HCT116 (cell line): Measurements from ENCODE around the gene CCDC8. TPM values are rescaled to one million over a fixed set of nuclear protein-coding genes. Genes with fewer than 3 reads are reported as not detected.

Experiments used
- ATAC-seq: fragments of 200-7000 bp; cut with Tn5 transposase; 2 replicates; pipeline ENCODE4 v1.9.1; 2020; ENCODE audit warnings: mild to moderate bottlenecking, moderate library complexity
- BruUV-seq: library from RNA; stranded (reverse); fragments of 400-500 nt; replicated peaks from 2 replicates; lab custom pipeline; 2021; lab: Mats Ljungman, UMichigan
- CTCF ChIA-PET: fragments of 300-600 bp; sonication (Branson Sonifier 250); formaldehyde crosslinking; loops from one replicate; lab custom pipeline; 2021; ENCODE audit warnings: antibody characterized with exemption; lab: Charles Lee
- POLR2A ChIA-PET: fragments of 300-600, 350-600 bp; sonication (Branson Sonifier 250); formaldehyde crosslinking; loops from one replicate; lab custom pipeline; 2021; ENCODE audit warnings: antibody characterized with exemption; lab: Charles Lee
- RAD21 ChIA-PET, 2 experiments: fragments of 300-600 bp; sonication (Branson Sonifier 250); formaldehyde crosslinking; loops; one replicate each; lab custom pipeline; 2023; ENCODE audit warnings: low total read pairs in 2 of 2; ENCODE audit not compliant: uncharacterized antibody in 2 of 2, unreplicated experiment in 2 of 2, low non-redundant PET in 1 of 2; lab: Charles Lee
- DNase-seq: peaks from one replicate; pipeline ENCODE4 v3.0.0-alpha.2; 2010; ENCODE audit warnings: low read depth, low spot score
- H2AFZ ChIP-seq: fragments of 200-600 bp; shearing (Covaris generic), sonication (generic); 2 replicates; pipeline ENCODE4 v1.6.1; 2017; ENCODE audit warnings: low read depth, mixed run types, mixed read lengths, antibody characterized with exemption, low read length; ENCODE audit not compliant: poor library complexity, severe bottlenecking
- H3K27ac ChIP-seq: 2 replicates; pipeline ENCODE4 v1.5.1; 2012; ENCODE audit warnings: low read depth, low read length
- H3K27me3 ChIP-seq: fragments of 200-600 bp; sonication (generic); 2 replicates; pipeline ENCODE4 v1.6.1; 2016; ENCODE audit warnings: mixed run types, low read length, mixed read lengths; ENCODE audit not compliant: insufficient read depth
- H3K36me3 ChIP-seq, 2 experiments: fragments of 200-500 bp in 1 of 2; fragments of 200-600 bp in 1 of 2; sonication (Bioruptor generic) in 1 of 2; sonication (generic) in 1 of 2; 2 replicates each; pipeline versions ENCODE4 v1.5.1 to v1.6.1; 2014 to 2016; ENCODE audit warnings: low read length in 2 of 2, inconsistent platforms in 1 of 2, mixed read lengths in 1 of 2, mixed run types in 1 of 2; ENCODE audit not compliant: insufficient read depth in 2 of 2, control insufficient read depth in 1 of 2
- H3K4me1 ChIP-seq, 2 experiments: fragments of 200-600 bp in 1 of 2; sonication (generic) in 1 of 2; 2 replicates each; pipeline versions ENCODE4 v1.5.1 to v1.6.1; 2012 to 2017; ENCODE audit warnings: low read length in 2 of 2, inconsistent platforms in 1 of 2, mild to moderate bottlenecking in 1 of 2, mixed read lengths in 1 of 2, mixed run types in 1 of 2, moderate library complexity in 1 of 2; ENCODE audit not compliant: insufficient read depth in 2 of 2, control insufficient read depth in 1 of 2
- H3K4me2 ChIP-seq: fragments of 200-600 bp; sonication (generic); 2 replicates; pipeline ENCODE4 v1.6.1; 2017; ENCODE audit warnings: mixed run types, low read length, mixed read lengths
- H3K4me3 ChIP-seq, 2 experiments: fragments of 200-600 bp in 1 of 2; sonication (generic) in 1 of 2; replicated peaks in 1 of 2; 2 replicates each; pipeline ENCODE4 v1.5.1; 2011 to 2016; ENCODE audit warnings: low read length in 2 of 2, control low read depth in 1 of 2, low read depth in 1 of 2, mild to moderate bottlenecking in 1 of 2, mixed read lengths in 1 of 2, mixed run types in 1 of 2
- H3K79me2 ChIP-seq: fragments of 200-600 bp; sonication (generic); 2 replicates; pipeline ENCODE4 v1.6.1; 2017; ENCODE audit warnings: mild to moderate bottlenecking, mixed run types, low read length, moderate library complexity, mixed read lengths; ENCODE audit not compliant: insufficient read depth
- H3K9ac ChIP-seq: fragments of 200-600 bp; sonication (generic); 2 replicates; pipeline ENCODE4 v1.6.1; 2016; ENCODE audit warnings: low read length, mixed read lengths
- H3K9me2 ChIP-seq: fragments of 200-600 bp; sonication (generic), shearing (Covaris generic); 2 replicates; pipeline ENCODE4 v1.6.1; 2017; ENCODE audit warnings: mixed run types, mild to moderate bottlenecking, moderate library complexity; ENCODE audit not compliant: insufficient read depth
- H3K9me3 ChIP-seq, 2 experiments: fragments of 200-500 bp in 1 of 2; fragments of 200-600 bp in 1 of 2; sonication (Bioruptor generic) in 1 of 2; sonication (generic) in 1 of 2; 2 replicates each; pipeline ENCODE4 v1.6.1; 2014 to 2017; ENCODE audit warnings: low read length in 2 of 2, mixed read lengths in 2 of 2, inconsistent platforms in 1 of 2, low read depth in 1 of 2, mild to moderate bottlenecking in 1 of 2, mixed run types in 1 of 2, moderate library complexity in 1 of 2; ENCODE audit not compliant: control insufficient read depth in 1 of 2, insufficient read depth in 1 of 2
- H4K20me1 ChIP-seq: fragments of 200-600 bp; sonication (generic), shearing (Covaris generic); 2 replicates; pipeline ENCODE4 v1.6.1; 2017; ENCODE audit warnings: mixed run types, mild to moderate bottlenecking, moderate library complexity; ENCODE audit not compliant: insufficient read depth
- CBX3 ChIP-seq: IDR thresholded peaks from 2 replicates; pipeline ENCODE4 v1.6.1; 2012; ENCODE audit warnings: low read depth
- CEBPB ChIP-seq: IDR thresholded peaks from 2 replicates; pipeline ENCODE4 v1.6.1; 2012; ENCODE audit warnings: low read depth
- CTCF ChIP-seq, 3 experiments: fragments of 200-600 bp in 1 of 3; sonication (generic) in 1 of 3; IDR thresholded peaks in 2 of 3; conservative IDR thresholded peaks in 1 of 3; 2 replicates each; pipeline ENCODE4 v1.5.1; 2012 to 2017; ENCODE audit warnings: low read depth in 2 of 3, low read length in 2 of 3, antibody characterized with exemption in 1 of 3, borderline replicate concordance in 1 of 3, control low read depth in 1 of 3, mild to moderate bottlenecking in 1 of 3, mixed read lengths in 1 of 3, mixed run types in 1 of 3, moderate library complexity in 1 of 3; ENCODE audit not compliant: insufficient read depth in 1 of 3
- EGR1 ChIP-seq: IDR thresholded peaks from 2 replicates; pipeline ENCODE4 v1.6.1; 2012; ENCODE audit warnings: low read depth
- ELF1 ChIP-seq: IDR thresholded peaks from 2 replicates; pipeline ENCODE4 v1.6.1; 2012; ENCODE audit warnings: low read depth, borderline replicate concordance
- EZH2phosphoT487 ChIP-seq: fragments of 200-600 bp; IDR thresholded peaks from 2 replicates; pipeline ENCODE4 v1.6.1; 2018; ENCODE audit warnings: antibody characterized with exemption, borderline replicate concordance
- MAX ChIP-seq: IDR thresholded peaks from 2 replicates; pipeline ENCODE4 v1.6.1; 2012
- POLR2A ChIP-seq: IDR thresholded peaks from 2 replicates; pipeline ENCODE4 v1.7.0; 2011; ENCODE audit warnings: borderline replicate concordance; ENCODE audit not compliant: insufficient read depth, insufficient read length; ENCODE audit errors: extremely low read depth
- POLR2AphosphoS5 ChIP-seq: IDR thresholded peaks from 2 replicates; pipeline ENCODE4 v1.6.1; 2011; ENCODE audit warnings: mild to moderate bottlenecking, low read depth, low read length, moderate library complexity
- REST ChIP-seq: IDR thresholded peaks from 2 replicates; pipeline ENCODE4 v1.6.1; 2012; ENCODE audit warnings: low read depth
- SP1 ChIP-seq: IDR thresholded peaks from 2 replicates; pipeline ENCODE4 v1.6.1; 2012; ENCODE audit warnings: low read depth
- SRF ChIP-seq: IDR thresholded peaks from 2 replicates; pipeline ENCODE4 v1.6.1; 2012; ENCODE audit warnings: low read depth
- YY1 ChIP-seq: IDR thresholded peaks from 2 replicates; pipeline ENCODE4 v1.6.1; 2011; ENCODE audit warnings: low read length, low read depth, moderate library complexity, mild to moderate bottlenecking; ENCODE audit not compliant: insufficient replicate concordance; ENCODE audit errors: extremely low read depth
- ZBTB33 ChIP-seq: IDR thresholded peaks from 2 replicates; pipeline ENCODE4 v1.6.1; 2011; ENCODE audit warnings: mild to moderate bottlenecking, low read length, moderate library complexity; ENCODE audit not compliant: insufficient replicate concordance; ENCODE audit errors: extremely low read depth
- ZFX ChIP-seq: fragments of 450-650 bp; IDR thresholded peaks from 2 replicates; pipeline ENCODE4 v1.6.1; 2017
- intact Hi-C: fragments of 100-400 bp; cut with micrococcal nuclease; formaldehyde crosslinking; loops from 2 replicates; pipeline ENCODE4 v1.10.0; 2022
- total RNA-seq: library from RNA; stranded (reverse); gene quantifications from one replicate; pipeline ENCODE4 v1.2.1, GENCODE V29; 2021; ENCODE audit not compliant: unreplicated experiment

CCDC8 gene
- total RNA-seq, 1 experiment from 2014 or later, result 0.10 TPM

GRCh38 chr19:46392252-46392801, 21.0 kb downstream of the CCDC8 start:
- H3K4me1 ChIP-seq, result peaks cover 4 to 11% of the 10 kb centered on the region in 2 experiments; a peak in 1 of 4 replicates
- CTCF ChIA-PET, result no interaction called here

More at GRCh38 chr19:46392252-46392801, 21.0 kb downstream of the CCDC8 start:
- Histone ChIP-seq H3K27me3 (no peaks in the 10 kb centered on the region), H4K20me1 (no peaks in the 10 kb centered on the region), H3K9me3 (no peaks in the 10 kb centered on the region; a peak in 1 of 4 replicates), H3K9ac (no peak overlapping the region), H3K4me3 (no peak overlapping the region), H3K27ac (no peak overlapping the region), H3K36me3 (peaks cover 25 to 39% of the 10 kb centered on the region in 2 experiments), H3K9me2 (no peaks in the 10 kb centered on the region), H2AFZ (no peak overlapping the region), H3K79me2 (no peaks in the 10 kb centered on the region)
- POLR2A ChIA-PET, result no interaction called here
- BruUV-seq, result no TSS peak
- intact Hi-C loops, result no loop called here
- TF ChIP-seq POLR2AphosphoS5, result no peak
- no peak for TF ChIP-seq CEBPB
- no peak for TF ChIP-seq POLR2A
- no peak for TF ChIP-seq ELF1
- no peak for TF ChIP-seq ZBTB33
- no peak for TF ChIP-seq SRF
- no peak for TF ChIP-seq CTCF (IDR thresholded peaks at IDR 0.05 in 2 of 3, conservative IDR thresholded peaks at IDR 0.05 in 1 of 3; ENCODE audit: borderline replicate concordance in 1 of 3, insufficient read depth in 1 of 3, low read depth in 2 of 3, low read length in 2 of 3)
- no peak for TF ChIP-seq REST
- TF ChIP-seq EZH2phosphoT487, result no peak
- no peak for TF ChIP-seq EGR1
- TF ChIP-seq SP1, result no peak
- TF ChIP-seq YY1, result no peak
- no peak for TF ChIP-seq CBX3
- no peak for TF ChIP-seq ZFX
- TF ChIP-seq MAX, result no peak
- TF ChIP-seq, all 23 proteins: peak for 0
- H3K4me2 ChIP-seq, result no peak overlapping the region
- ATAC-seq (no peak), DNase-seq (no peak)
- RAD21 ChIA-PET, result no interaction called here
